ENCODE measurements around the gene MAX.

The MAX gene

DNA sequence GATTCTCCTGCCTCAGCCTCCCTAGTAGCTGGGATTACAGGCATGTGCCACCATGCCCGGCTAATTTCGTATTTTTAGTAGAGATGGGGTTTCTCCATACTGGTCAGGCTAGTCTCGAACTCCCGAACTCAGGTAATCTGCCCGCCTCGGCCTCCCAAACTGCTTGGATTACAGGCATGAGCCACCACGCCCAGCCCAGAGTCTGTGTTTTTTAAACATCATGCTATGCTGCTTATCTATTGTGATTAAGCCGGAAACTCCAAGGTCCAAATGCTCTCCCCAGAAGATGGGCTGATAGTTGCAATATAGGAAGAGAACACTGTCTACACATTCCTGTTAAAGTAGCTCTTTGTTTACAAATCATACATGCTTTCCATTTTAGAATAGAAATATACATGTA lies 30.5 kb upstream of the MAX start:
- DNase-seq (ENCODE audit: low read depth): no peak
- TF ChIP-seq POLR2A (IDR thresholded peaks at IDR 0.05; ENCODE audit: extremely low read depth, insufficient read length) (no peak), MAX (IDR thresholded peaks at IDR 0.05; ENCODE audit: low read depth, low read length) (no peak)
- H3K4me3 ChIP-seq (ENCODE audit: low read depth, low read length): no peak overlapping the region

DNA sequence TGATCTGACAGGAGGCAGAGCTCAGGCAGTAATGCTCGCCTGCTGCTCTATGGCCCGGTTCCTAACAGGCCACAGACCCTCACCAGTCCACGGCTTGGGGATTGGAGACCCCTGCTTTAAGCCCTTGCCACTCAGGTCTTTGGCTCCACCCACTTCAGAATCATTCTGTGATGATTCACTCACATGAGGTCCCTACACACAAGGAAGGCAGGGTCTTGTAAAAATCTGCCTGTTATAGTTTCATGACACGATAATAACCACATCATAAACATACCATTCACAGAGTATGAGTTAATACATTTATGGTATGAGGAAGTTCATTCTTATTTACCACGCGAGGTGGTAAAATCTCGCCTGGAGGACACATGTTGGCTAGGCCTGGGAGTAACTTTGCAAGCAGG lies 29.0 kb upstream of the MAX start:
- peak; percentile 56 for DNase-seq (ENCODE audit: low read depth)
- TF ChIP-seq MAX (IDR thresholded peaks at IDR 0.05; ENCODE audit: low read depth, low read length): no peak
- peak; percentile 47; the same call in 1 of the 2 replicates for TF ChIP-seq MYC (IDR thresholded peaks at IDR 0.05; ENCODE audit: low read depth, low read length)

GRCh38 chr14:65128096-65128495 lies 25.8 kb upstream of the MAX start:
- TF ChIP-seq MAX (IDR thresholded peaks at IDR 0.05; ENCODE audit: low read depth, low read length): no peak
- TF ChIP-seq, protein P1, sequence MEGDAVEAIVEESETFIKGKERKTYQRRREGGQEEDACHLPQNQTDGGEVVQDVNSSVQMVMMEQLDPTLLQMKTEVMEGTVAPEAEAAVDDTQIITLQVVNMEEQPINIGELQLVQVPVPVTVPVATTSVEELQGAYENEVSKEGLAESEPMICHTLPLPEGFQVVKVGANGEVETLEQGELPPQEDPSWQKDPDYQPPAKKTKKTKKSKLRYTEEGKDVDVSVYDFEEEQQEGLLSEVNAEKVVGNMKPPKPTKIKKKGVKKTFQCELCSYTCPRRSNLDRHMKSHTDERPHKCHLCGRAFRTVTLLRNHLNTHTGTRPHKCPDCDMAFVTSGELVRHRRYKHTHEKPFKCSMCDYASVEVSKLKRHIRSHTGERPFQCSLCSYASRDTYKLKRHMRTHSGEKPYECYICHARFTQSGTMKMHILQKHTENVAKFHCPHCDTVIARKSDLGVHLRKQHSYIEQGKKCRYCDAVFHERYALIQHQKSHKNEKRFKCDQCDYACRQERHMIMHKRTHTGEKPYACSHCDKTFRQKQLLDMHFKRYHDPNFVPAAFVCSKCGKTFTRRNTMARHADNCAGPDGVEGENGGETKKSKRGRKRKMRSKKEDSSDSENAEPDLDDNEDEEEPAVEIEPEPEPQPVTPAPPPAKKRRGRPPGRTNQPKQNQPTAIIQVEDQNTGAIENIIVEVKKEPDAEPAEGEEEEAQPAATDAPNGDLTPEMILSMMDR (IDR thresholded peaks at IDR 0.05; ENCODE audit: low read depth, low read length): no peak
- no peak for TF ChIP-seq MYC (IDR thresholded peaks at IDR 0.05; ENCODE audit: low read depth, low read length)
- TF ChIP-seq POLR2A (IDR thresholded peaks at IDR 0.05; ENCODE audit: extremely low read depth, insufficient read length): no peak
- no peak overlapping the region for H3K4me3 ChIP-seq (ENCODE audit: low read depth, low read length)
- DNase-seq (ENCODE audit: low read depth): no peak

More for the DNA sequence above, 29.0 kb upstream of the MAX start:
- H3K4me3 ChIP-seq (ENCODE audit: low read depth, low read length): no peak overlapping the region

- H3K4me3 ChIP-seq (ENCODE audit: low read depth, low read length): no peak overlapping the region
- TF ChIP-seq MAX (IDR thresholded peaks at IDR 0.05; ENCODE audit: low read depth, low read length) (no peak), MYC (IDR thresholded peaks at IDR 0.05; ENCODE audit: low read depth, low read length) (no peak)
- no peak for DNase-seq (ENCODE audit: low read depth)
Measured at GRCh38 chr14:65117769-65118745, 15.7 kb upstream of the MAX start.

GRCh38 chr14:65115615-65116014 lies 13.3 kb upstream of the MAX start:
- peak; percentile 19 for DNase-seq (ENCODE audit: low read depth)
- TF ChIP-seq MYC (IDR thresholded peaks at IDR 0.05; ENCODE audit: low read depth, low read length) (no peak), MAX (IDR thresholded peaks at IDR 0.05; ENCODE audit: low read depth, low read length) (peak; percentile 16; the same call in 1 of the 2 replicates)
- no peak overlapping the region for H3K4me3 ChIP-seq (ENCODE audit: low read depth, low read length)

DNA sequence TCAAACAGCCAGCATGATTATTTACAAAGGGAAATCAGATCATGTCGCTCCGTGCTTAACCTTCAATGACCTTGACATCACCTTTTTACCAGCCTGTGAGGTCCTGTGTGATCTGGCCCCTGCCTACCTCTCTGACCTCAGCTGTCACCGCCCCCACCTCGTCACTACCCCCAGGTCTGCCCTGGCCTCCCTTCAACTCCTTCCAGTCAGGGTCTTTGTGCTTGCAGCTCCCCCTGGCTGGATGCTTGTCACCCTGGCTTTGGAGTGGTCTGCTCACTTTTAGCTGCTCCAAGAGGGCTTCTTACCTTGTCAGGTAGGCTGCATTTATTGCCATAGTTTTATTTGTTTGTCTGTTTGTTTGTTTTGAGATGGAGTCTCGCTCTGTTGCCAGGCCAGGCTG lies 8.2 kb upstream of the MAX start:
- DNase-seq (ENCODE audit: low read depth): no peak
- TF ChIP-seq MYC (IDR thresholded peaks at IDR 0.05; ENCODE audit: low read depth, low read length) (no peak), POLR2A (IDR thresholded peaks at IDR 0.05; ENCODE audit: extremely low read depth, insufficient read length) (no peak), MAX (IDR thresholded peaks at IDR 0.05; ENCODE audit: low read depth, low read length) (no peak)
- TF ChIP-seq, protein P1 (IDR thresholded peaks at IDR 0.05; ENCODE audit: low read depth, low read length): no peak

DNA sequence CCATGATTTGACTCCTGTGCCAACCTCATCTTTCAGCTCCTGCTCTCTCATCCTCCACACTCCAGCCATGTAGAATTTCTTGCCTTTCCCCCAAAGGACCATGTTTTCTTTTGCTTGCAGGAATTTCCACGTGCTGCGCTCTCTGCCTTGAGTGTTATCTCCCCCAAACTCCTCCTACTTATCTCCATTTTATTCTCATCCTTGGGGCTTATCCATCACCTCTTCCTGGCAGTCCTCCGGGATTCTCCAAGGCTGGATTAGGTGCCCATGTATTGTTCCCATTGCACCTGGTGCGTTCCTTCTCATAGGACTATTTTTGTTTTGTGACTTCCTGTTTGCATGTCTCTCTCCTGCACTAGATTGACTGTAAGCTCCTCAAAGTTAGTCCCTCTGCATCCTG lies 7.0 kb upstream of the MAX start:
- no peak for DNase-seq (ENCODE audit: low read depth)
- H3K4me3 ChIP-seq (ENCODE audit: low read depth, low read length): no peak overlapping the region
- TF ChIP-seq, protein P1 (IDR thresholded peaks at IDR 0.05; ENCODE audit: low read depth, low read length): no peak
- TF ChIP-seq MYC (IDR thresholded peaks at IDR 0.05; ENCODE audit: low read depth, low read length) (no peak), MAX (IDR thresholded peaks at IDR 0.05; ENCODE audit: low read depth, low read length) (no peak), POLR2A (IDR thresholded peaks at IDR 0.05; ENCODE audit: extremely low read depth, insufficient read length) (no peak)

More for the DNA sequence above, 8.2 kb upstream of the MAX start:
- H3K4me3 ChIP-seq (ENCODE audit: low read depth, low read length): no peak overlapping the region

All from NB4 (cell line).